ENCODE measurements around the gene FBXO45. TPM values are rescaled to one million over a fixed set of nuclear protein-coding genes. Genes with fewer than 3 reads are reported as not detected.

FBXO45 gene
- total and polyA plus RNA-seq, 9 of the 15 experiments (the other 6 are each of a cell fraction or from before 2014, with no cell fraction given): 15.2 to 52.8 (median 37.0) TPM

DNA sequence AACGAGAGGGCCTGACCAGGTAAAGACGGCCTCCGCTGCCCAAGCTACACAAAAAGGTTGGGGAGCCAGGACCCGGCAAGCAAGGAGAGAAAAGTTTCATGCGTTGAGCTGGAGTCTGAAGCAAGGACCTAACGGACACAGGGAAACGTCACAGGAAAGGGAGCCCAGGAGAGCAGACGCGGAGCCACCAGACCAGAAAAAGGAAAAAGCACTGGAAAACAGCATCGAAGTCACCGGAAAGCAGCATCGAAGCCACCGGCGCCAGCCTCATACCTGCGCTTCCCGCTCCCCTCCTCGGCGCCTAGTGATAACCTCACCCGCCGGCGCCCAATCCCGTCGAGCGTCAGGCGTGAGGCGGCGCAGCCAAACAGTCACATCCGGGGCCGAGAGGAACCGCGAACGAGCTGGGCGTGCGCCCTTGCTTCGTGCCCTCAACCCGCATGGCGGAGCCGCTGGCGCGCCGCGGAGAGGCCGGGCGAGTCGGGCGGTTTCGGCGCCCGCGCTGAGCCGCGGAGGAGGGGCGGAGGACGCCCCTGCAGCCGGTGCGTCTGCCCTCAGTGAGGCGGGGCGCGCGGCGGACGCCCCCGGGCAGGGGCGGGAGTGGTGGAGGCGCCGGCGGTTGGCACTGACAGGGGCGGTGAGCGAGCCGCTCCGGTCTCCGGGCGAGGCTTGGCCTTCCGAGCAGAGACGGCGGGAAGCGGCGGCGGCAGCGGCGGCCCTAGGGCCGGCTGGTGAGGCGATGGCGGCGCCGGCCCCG, at the start of gene FBXO45, which contains the start of gene WDR53 (continued):
- TF ChIP-seq MCM3 (IDR thresholded peaks at IDR 0.05) (no peak), ETV6 (IDR thresholded peaks at IDR 0.05; ENCODE audit: borderline replicate concordance in 1 of 2, low read depth in 2 of 2, low read length in 1 of 2) (no peak), ETV6 (CRISPR knock-in tag; IDR thresholded peaks at IDR 0.05; ENCODE audit: borderline replicate concordance) (no peak), NR1H2 (CRISPR knock-in tag; IDR thresholded peaks at IDR 0.05) (no peak), ZNF253 (CRISPR knock-in tag; conservative IDR thresholded peaks at IDR 0.05) (no peak), ZNF668 (CRISPR knock-in tag; IDR thresholded peaks at IDR 0.05) (no peak), RFX5 (IDR thresholded peaks at IDR 0.05; ENCODE audit: low read depth, low read length) (no peak), PHB (CRISPR knock-in tag; IDR thresholded peaks at IDR 0.05) (0 out of 2 replicates have a peak, but pooled peaks have one; percentile 19), NFE2L1 (tag; IDR thresholded peaks at IDR 0.05; ENCODE audit: borderline replicate concordance, low read depth) (no peak), ZBED1 (IDR thresholded peaks at IDR 0.05) (peak; percentile 90), KLF6 (CRISPR knock-in tag; IDR thresholded peaks at IDR 0.05; ENCODE audit: borderline replicate concordance) (no peak), HEY1 (CRISPR knock-in tag; IDR thresholded peaks at IDR 0.05; ENCODE audit: borderline replicate concordance) (no peak), BCOR (IDR thresholded peaks at IDR 0.05) (peak; percentile 48), ZNF764 (CRISPR knock-in tag; IDR thresholded peaks at IDR 0.05; ENCODE audit: low read depth) (no peak), CSDE1 (IDR thresholded peaks at IDR 0.05) (peak in 1 of 2 experiments; percentile 85; a peak in 2 of 4 replicates), ZNF311 (CRISPR knock-in tag; IDR thresholded peaks at IDR 0.05) (no peak), ZNF354B (CRISPR knock-in tag; IDR thresholded peaks at IDR 0.05) (no peak), HDAC2 (IDR thresholded peaks at IDR 0.05) (peak; percentile 70; the same call in 1 of the 2 replicates)
- TF ChIP-seq, protein P1, sequence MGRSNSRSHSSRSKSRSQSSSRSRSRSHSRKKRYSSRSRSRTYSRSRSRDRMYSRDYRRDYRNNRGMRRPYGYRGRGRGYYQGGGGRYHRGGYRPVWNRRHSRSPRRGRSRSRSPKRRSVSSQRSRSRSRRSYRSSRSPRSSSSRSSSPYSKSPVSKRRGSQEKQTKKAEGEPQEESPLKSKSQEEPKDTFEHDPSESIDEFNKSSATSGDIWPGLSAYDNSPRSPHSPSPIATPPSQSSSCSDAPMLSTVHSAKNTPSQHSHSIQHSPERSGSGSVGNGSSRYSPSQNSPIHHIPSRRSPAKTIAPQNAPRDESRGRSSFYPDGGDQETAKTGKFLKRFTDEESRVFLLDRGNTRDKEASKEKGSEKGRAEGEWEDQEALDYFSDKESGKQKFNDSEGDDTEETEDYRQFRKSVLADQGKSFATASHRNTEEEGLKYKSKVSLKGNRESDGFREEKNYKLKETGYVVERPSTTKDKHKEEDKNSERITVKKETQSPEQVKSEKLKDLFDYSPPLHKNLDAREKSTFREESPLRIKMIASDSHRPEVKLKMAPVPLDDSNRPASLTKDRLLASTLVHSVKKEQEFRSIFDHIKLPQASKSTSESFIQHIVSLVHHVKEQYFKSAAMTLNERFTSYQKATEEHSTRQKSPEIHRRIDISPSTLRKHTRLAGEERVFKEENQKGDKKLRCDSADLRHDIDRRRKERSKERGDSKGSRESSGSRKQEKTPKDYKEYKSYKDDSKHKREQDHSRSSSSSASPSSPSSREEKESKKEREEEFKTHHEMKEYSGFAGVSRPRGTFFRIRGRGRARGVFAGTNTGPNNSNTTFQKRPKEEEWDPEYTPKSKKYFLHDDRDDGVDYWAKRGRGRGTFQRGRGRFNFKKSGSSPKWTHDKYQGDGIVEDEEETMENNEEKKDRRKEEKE (IDR thresholded peaks at IDR 0.05; ENCODE audit: borderline replicate concordance in 1 of 2, control insufficient read depth in 1 of 2, low read depth in 2 of 2, low read length in 1 of 2): no peak; a peak in 1 of 4 replicates
- TF ChIP-seq, protein P2, sequence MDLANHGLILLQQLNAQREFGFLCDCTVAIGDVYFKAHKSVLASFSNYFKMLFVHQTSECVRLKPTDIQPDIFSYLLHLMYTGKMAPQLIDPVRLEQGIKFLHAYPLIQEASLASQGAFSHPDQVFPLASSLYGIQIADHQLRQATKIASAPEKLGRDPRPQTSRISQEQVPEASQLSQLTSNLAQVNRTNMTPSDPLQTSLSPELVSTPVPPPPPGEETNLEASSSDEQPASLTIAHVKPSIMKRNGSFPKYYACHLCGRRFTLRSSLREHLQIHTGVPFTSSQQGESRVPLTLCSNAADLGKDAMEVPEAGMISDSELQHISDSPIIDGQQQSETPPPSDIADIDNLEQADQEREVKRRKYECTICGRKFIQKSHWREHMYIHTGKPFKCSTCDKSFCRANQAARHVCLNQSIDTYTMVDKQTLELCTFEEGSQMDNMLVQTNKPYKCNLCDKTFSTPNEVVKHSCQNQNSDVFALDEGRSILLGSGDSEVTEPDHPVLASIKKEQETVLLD (IDR thresholded peaks at IDR 0.05): no peak
- TF ChIP-seq, protein P3, sequence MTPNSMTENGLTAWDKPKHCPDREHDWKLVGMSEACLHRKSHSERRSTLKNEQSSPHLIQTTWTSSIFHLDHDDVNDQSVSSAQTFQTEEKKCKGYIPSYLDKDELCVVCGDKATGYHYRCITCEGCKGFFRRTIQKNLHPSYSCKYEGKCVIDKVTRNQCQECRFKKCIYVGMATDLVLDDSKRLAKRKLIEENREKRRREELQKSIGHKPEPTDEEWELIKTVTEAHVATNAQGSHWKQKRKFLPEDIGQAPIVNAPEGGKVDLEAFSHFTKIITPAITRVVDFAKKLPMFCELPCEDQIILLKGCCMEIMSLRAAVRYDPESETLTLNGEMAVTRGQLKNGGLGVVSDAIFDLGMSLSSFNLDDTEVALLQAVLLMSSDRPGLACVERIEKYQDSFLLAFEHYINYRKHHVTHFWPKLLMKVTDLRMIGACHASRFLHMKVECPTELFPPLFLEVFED (CRISPR knock-in tag; conservative IDR thresholded peaks at IDR 0.05): no peak
- TF ChIP-seq, protein P4, sequence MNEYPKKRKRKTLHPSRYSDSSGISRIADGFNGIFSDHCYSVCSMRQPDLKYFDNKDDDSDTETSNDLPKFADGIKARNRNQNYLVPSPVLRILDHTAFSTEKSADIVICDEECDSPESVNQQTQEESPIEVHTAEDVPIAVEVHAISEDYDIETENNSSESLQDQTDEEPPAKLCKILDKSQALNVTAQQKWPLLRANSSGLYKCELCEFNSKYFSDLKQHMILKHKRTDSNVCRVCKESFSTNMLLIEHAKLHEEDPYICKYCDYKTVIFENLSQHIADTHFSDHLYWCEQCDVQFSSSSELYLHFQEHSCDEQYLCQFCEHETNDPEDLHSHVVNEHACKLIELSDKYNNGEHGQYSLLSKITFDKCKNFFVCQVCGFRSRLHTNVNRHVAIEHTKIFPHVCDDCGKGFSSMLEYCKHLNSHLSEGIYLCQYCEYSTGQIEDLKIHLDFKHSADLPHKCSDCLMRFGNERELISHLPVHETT (CRISPR knock-in tag; conservative IDR thresholded peaks at IDR 0.05 in 1 of 2, IDR thresholded peaks at IDR 0.05 in 1 of 2): peak in 1 of 2 experiments; percentile 81; a peak in 2 of 4 replicates
